Activated CD4-positive, alpha-beta T cell treated with anti-CD3 and anti-CD28 coated beads, Interleukin-2, amount 50 U/mL, for 16 hours (primary cell): ENCODE data around the gene PIGO.
A peak's percentile ranks its signal among the peaks of the same experiment; 100 is the strongest.

Source experiments
- DNase-seq: peaks from one replicate; pipeline ENCODE4 v3.0.0-alpha.2; 2020

PIGO gene

GRCh38 chr9:35070823-35071813 is 25.3 kb downstream of the PIGO start:
- no peak for DNase-seq

- no peak for DNase-seq
Observed at GRCh38 chr9:35069020-35069419, 27.4 kb downstream of the PIGO start.

GRCh38 chr9:35067056-35067455 is 29.3 kb downstream of the PIGO start:
- DNase-seq, result no peak

GRCh38 chr9:35060548-35061207 is 35.7 kb downstream of the PIGO start:
- DNase-seq, result no peak

- no peak for DNase-seq
Observed at GRCh38 chr9:35059438-35059837, 37.0 kb downstream of the PIGO start.

GRCh38 chr9:35057271-35057620 is 39.1 kb downstream of the PIGO start:
- no peak for DNase-seq

- no peak for DNase-seq
Observed at GRCh38 chr9:35056571-35057270, 39.7 kb downstream of the PIGO start.

- DNase-seq, result no peak
Observed at GRCh38 chr9:35054871-35055644, 41.3 kb downstream of the PIGO start.

- DNase-seq, result no peak
Observed at GRCh38 chr9:35054185-35054835, 42.1 kb downstream of the PIGO start.

GRCh38 chr9:35051069-35051967 is 45.1 kb downstream of the PIGO start:
- peak; percentile 47 for DNase-seq

GRCh38 chr9:35048511-35048910 is 47.9 kb downstream of the PIGO start:
- no peak for DNase-seq

- DNase-seq, result no peak
Observed at GRCh38 chr9:35044071-35044470, 52.3 kb downstream of the PIGO start.

- no peak for DNase-seq
Observed at GRCh38 chr9:35042891-35043545, 53.4 kb downstream of the PIGO start.

- DNase-seq, result no peak
Observed at GRCh38 chr9:35042081-35042604, 54.2 kb downstream of the PIGO start.
